IPS-11a (cell line): ENCODE data around the gene TMEM43.

Experiments used
- H3K4me3 ChIP-seq: one replicate; pipeline ENCODE4 v1.5.1; 2013; ENCODE audit warnings: low read depth, low read length, control low read depth

The TMEM43 gene

DNA sequence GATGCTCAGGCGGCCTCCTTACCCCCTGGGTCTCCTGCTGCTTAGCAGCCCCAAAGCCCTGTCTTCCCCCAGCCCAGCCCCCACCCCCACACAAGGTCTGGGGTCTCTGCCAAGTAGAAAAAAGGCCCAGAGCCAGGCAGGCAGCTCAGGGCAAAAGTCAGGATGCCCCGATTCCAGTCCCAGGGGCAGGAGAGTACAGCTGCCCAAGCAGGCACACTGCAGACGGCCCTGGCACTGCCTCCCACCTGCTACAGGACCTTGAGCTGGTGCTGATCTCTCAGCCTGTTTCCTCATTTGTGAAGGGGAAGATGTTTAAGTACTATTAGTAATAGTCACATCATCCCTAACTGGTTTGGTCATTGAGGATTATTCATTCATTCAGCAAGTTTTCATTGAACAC lies 12.6 kb downstream of the TMEM43 start:
- no peak overlapping the region for H3K4me3 ChIP-seq

- H3K4me3 ChIP-seq = no peak overlapping the region
Measured at GRCh38 chr3:14138109-14138877, 13.4 kb downstream of the TMEM43 start.

DNA sequence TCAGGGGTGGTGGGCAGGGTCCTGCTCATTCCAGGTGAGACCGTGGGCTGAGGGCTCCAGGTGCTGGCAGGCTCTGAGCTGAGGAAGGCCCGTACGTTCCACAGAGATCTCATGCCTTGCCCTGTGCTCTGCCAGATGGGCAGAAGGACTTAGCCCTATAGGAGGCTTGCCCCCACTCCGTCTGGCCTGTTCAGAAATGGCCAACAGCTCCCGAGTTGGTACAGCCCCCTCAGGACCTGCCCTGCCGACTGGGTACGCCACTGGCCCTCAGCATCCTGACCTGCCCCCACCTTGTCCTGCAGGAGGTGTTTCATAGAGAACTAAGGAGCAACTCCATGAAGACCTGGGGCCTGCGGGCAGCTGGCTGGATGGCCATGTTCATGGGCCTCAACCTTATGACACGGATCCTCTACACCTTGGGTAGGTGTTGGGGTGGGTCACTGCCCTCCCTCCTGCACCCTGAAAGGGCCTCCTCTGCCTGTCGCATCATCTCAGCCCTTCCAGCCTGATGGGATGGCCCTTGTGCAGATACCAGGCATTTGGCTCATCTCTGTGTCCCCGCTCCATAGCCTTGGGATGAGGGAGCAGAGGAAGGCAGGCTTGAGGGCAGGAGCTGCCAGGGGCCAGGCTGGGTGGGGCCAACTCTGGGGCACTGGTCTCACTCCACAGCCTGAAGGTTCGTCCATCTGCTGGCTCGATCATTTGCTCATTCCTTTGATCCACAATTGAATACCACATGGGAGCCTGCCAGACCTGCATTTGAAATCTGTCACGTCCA lies 14.2 kb downstream of the TMEM43 start:
- H3K4me3 ChIP-seq = no peak overlapping the region

DNA sequence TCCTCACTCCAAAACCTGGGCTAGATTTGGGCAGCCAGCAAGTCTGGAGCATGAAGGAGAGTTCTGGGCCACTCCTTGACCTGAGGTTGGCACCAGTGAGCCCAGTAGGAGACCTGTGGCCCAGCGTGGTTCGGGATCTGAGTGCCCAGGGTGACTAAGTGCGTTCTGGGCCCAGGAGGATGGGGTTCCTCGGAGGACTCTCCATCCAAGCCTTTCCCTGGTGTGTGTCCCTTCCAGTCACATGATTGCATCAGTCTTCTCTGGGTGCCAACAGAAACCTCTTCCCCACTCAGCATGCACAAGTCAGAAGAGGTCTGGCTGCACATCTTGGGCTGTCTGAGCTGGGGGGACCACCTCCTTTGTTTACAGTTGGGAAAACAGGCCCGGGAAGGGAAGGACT lies 14.9 kb downstream of the TMEM43 start:
- no peak overlapping the region for H3K4me3 ChIP-seq

- H3K4me3 ChIP-seq = no peak overlapping the region
Measured at GRCh38 chr3:14140668-14141067, 15.8 kb downstream of the TMEM43 start.

DNA sequence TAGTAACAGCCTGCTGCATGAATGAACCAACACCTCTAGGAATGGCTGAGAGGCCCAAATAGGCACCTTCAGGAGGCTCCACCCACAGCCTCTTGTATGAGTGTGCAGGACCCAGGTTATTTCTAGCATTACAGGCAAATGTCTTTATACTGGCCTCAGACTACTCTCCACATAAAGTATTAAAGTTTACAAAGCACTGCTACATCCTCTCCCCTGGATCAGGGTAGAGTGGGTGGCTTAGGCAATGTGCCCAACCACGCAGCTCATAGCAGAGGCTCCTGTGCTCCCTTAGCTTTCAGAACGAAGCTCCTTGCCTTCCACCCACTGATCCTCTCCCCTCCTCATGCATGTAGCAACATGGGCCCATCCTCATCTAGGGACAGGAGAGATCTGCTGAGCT lies 16.3 kb downstream of the TMEM43 start:
- no peak overlapping the region for H3K4me3 ChIP-seq

GRCh38 chr3:14141602-14142341 lies 16.9 kb downstream of the TMEM43 start:
- no peak overlapping the region for H3K4me3 ChIP-seq

DNA sequence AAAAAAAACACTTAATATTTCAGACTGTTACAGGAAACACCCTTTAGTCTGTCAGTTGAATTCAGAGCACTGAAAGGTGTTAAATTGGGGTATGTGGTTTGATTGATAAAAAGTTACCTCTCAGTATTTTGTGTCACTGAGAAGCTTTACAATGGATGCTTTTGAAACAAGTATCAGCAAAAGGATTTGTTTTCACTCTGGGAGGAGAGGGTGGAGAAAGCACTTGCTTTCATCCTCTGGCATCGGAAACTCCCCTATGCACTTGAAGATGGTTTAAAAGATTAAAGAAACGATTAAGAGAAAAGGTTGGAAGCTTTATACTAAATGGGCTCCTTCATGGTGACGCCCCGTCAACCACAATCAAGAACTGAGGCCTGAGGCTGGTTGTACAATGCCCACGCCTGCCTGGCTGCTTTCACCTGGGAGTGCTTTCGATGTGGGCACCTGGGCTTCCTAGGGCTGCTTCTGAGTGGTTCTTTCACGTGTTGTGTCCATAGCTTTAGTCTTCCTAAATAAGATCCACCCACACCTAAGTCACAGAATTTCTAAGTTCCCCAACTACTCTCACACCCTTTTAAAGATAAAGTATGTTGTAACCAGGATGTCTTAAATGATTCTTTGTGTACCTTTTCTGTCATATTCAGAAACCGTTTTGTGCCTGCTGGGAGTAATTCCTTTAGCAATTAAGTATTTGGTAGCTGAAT lies 17.9 kb downstream of the TMEM43 start:
- no peak overlapping the region for H3K4me3 ChIP-seq

DNA sequence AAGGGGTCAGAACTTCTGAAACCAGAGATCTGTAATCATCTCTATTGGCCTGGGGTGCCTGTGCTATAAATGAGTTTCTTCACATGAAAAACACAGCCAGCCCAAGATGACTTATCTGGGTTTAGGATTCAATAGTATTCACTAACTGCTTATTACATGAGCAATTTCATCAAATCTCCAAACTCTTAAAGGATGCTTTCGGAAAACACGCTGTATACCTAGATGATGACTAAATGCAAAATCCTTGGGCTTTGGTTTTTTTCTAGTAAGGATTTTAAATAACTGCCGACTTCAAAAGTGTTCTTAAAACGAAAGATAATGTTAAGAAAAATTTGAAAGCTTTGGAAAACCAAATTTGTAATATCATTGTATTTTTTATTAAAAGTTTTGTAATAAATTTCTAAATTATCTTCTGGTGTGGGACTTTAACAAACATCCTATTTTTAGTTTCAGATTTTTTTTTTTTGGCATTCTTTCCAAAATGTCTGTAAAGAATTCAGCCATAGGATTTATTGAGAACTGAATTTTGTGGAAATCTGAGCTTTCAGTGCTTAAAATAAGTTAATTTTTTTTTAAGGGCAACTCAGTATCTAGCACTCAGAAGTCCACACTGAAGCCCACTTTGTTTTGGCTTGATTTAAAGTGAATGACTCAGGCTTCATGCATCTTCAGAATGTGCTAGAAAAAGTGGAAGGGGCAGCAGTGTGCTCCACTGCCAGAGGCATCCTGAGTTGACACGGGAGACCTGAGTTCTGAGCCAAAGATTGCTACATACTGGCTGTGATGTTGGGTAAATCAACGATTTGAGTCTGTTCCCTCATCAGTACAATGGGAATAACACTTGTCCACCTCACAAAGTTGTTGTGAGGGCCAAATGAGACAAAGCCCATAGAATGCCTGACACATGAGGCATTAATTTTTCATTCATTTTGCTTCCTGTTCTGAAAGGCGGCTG lies 18.7 kb downstream of the TMEM43 start:
- no peak overlapping the region for H3K4me3 ChIP-seq

DNA sequence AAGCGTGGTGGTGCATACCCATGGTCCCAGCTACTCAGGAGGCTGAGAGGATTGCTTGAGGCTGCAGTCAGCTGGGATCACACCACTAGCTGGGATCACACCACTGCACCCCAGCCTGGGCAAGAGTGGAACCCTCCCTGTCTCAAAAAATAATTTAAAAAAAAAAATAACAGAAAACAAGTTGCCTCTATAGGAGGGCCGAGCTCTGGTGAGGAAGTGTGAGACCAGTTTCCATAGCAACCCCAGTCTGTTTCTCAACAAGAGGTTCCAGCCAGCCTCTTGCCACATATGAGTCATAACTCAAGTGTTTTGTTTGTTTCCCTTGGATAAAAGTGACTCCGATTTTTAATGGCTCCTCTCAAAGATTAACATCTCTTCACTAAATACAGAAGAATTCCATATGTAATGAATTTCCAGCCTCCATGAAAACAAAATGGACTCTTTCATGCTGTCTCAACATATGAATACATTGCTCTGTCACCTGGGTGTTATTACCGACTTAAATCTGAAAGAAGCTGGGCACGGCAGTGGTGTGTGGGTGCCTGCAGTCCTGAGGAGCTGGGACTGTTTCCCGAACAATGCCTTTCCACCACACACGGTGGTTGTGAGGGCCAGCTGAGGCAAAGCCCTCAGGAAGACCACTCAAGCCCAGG lies 19.7 kb downstream of the TMEM43 start:
- H3K4me3 ChIP-seq = no peak overlapping the region

GRCh38 chr3:14145236-14145635 lies 20.4 kb downstream of the TMEM43 start:
- no peak overlapping the region for H3K4me3 ChIP-seq

DNA sequence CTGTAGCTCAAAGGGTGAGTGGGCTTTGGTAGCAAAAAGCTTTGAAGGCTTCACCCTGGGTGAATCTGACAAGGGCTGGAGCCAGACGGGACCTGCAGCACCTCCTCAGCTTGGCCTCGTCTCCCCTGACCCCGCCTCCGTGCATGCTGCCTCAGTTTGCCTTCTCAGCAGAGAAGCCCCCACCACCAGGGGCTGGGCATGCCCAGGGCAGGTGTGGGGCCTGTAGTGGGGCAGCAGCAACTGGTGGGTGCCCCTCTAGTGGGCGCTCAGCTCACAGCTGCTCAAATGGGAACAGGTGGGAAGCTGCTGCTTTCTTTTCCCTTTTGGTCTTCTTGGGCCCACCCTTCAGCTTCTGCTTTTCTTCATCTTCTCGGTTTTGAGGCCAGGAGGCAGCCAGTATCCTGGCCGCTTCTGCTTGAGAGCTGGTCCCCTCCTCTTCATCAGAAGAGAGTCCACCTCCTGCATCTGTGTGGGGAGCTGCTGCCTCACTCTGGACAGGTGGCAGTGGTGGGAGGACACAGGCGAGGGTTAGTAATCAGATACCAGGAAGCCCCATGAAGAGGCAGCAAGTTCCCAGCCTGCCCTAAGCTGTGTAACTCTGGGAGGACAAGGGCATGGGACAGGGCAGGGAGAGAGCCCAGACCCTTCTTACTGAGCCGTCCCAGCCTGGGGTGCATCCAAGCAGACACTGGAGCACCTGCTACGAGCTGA lies 21.0 kb downstream of the TMEM43 start:
- no peak overlapping the region for H3K4me3 ChIP-seq

GRCh38 chr3:14146381-14147065 lies 21.7 kb downstream of the TMEM43 start:
- H3K4me3 ChIP-seq = no peak overlapping the region

GRCh38 chr3:14147066-14147435 lies 22.2 kb downstream of the TMEM43 start:
- H3K4me3 ChIP-seq = no peak overlapping the region

DNA sequence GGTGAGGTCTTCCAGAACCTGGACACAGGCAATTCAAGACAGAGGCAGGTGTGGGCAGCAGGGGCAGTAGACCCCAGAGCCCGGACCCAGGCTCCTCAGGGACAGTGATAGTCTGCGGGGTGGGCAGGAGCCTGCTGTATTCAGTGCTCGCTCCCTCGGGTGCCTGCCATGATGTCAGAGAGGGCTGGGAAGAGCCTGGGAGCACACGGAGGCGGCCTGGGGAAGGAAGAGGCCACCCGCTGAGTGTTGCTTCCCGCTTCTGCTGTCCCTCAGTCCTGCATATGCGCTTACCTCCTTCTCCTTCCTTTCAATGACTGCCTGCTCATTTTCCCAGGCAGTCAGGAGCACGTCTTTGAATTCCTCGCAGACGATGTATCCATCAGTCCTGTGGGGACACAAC lies 22.8 kb downstream of the TMEM43 start:
- H3K4me3 ChIP-seq = no peak overlapping the region

- H3K4me3 ChIP-seq = no peak overlapping the region
Measured at GRCh38 chr3:14148041-14148985, 23.5 kb downstream of the TMEM43 start.

DNA sequence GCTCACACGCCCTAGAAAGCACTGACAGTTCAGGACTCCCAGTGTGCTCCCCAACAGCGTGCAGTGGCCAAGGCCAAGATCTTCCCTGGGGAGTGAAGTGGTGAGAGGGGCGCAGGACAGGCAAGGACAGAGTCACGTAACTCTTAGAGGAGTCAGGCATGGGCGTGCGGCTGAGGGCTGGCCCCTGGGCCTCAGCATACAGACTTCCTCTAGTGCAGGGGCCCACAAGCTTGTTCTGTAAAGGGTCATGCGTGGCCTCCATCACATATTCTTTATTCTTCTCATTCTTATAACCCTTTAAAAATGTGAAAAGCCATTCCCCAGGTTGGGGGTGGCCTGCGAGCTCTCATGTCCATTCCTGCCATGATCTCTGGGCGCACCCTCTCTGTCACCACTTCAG lies 25.2 kb downstream of the TMEM43 start:
- no peak overlapping the region for H3K4me3 ChIP-seq
